ENCODE measurements around the gene TMEM184A.
"Not testable (repeated sequence)": the region's sequence is repeated elsewhere in the genome, so short reads cannot be mapped to it uniquely, and the experiment has no call there.

The TMEM184A gene

GRCh38 chr7:1529383-1530116 is 26.5 kb downstream of the TMEM184A start:
- in situ Hi-C loops (cut with MboI; ENCODE audit: low sequenced_read_pairs), result no loop called here

GRCh38 chr7:1526271-1526754 is 29.7 kb downstream of the TMEM184A start:
- in situ Hi-C loops (cut with MboI; ENCODE audit: low sequenced_read_pairs), result no loop called here

DNA sequence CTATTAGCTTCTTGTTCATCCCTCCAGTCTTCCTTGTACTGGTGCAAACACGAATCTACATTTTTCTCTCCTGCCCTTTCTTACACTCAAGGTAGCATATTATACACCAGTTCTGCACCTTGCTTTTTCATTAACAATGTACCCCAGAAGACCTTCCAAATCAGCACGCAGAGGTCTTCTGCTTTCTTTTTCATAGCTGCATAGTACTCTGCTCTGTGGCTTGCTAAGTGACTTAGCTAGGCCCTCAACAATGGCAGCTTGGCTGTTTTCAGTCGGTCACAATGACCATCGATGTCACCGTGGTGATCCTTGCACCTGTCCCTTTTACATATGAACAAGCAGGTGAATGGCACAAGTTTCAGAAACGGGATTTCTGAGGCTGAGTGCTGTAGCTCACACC is 30.6 kb downstream of the TMEM184A start:
- in situ Hi-C loops (cut with MboI; ENCODE audit: low sequenced_read_pairs), result no loop called here

GRCh38 chr7:1523844-1524243 is 32.2 kb downstream of the TMEM184A start:
- in situ Hi-C loops (cut with MboI; ENCODE audit: low sequenced_read_pairs), result no loop called here

DNA sequence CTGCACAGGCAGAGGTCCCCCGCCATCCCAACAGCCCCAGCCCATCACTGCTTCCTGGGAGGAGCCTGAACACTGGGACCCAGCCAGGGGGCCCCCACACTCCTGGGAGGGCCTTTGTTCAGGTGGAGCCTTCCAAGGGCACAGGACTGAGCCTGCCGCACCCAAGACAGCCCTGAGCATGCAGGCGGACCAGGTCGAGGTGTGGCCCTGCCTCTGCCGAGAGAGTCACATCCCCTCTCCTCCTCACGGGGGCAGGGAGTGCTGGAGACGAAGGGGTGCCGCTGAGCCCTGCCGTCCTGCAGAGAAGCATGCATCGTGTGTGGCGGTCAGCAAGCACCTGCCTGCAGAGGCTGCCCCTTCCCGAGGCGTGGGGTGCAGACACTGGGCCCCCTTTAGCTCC is 32.8 kb downstream of the TMEM184A start:
- in situ Hi-C loops (cut with MboI; ENCODE audit: low sequenced_read_pairs), result no loop called here

GRCh38 chr7:1521456-1521855 is 34.5 kb downstream of the TMEM184A start:
- in situ Hi-C loops (cut with MboI; ENCODE audit: low sequenced_read_pairs), result no loop called here

DNA sequence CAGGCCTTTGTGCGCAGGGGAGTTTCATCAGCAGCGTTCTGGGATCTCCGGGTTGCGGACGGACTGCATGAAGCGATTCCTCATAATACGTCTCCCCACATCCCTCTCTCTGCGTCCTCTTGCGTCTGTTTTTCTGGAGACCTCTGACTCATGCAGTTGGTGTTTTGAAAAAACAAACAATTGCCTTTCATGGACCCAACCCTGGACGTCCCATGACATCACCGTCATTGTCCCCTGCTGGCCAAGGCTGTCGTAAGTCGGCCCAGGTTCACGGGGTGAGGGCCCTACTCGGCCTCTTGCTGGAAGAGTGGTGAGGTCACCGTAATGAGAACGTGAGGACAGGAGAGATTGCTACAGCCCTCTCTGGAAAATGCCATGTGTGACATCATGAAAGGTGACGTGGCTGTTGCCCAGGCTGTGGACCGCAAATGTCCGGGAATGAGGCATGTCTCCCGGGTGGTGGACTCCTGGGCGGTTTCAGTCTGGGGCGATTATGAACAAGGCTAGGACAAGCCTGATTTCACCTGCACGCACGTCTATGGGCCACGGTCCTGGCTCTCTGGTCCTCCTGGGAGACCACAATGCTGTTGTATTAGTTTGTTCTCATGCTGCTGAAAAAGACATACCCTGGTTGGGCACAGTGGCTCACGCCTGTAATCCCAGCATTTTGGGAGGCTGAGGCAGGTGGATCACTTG is 35.3 kb downstream of the TMEM184A start:
- in situ Hi-C loops (cut with MboI; ENCODE audit: low sequenced_read_pairs), result no loop called here

- in situ Hi-C loops (cut with MboI; ENCODE audit: low sequenced_read_pairs), result not testable (repeated sequence)
These were observed 36.6 kb downstream of the TMEM184A start for GRCh38 chr7:1519322-1519922.

- in situ Hi-C loops (cut with MboI; ENCODE audit: low sequenced_read_pairs), result no loop called here
These were observed 39.3 kb downstream of the TMEM184A start for GRCh38 chr7:1516586-1517251.

DNA sequence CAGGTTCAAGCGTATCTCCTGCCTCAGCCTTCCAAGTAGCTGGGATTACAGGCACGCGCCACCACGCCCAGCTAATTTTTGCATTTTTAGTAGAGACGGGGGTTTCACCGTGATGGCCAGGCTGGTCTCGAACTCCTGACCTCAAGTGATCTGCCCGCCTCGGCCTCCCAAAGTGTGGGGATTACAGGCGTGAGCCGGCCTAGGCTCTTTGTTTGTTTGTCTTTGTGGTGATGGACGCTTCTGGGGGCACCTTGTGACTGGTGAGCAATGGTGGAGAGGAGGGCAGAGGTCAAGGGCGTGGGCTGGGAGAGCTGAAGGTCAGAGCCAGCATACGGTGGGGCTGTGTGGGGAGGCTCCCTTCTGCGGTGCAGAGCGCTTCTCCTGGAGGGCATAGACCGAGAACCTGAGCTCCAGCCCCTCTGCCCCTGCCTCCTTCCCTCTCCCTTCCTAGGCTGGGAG is 40.5 kb downstream of the TMEM184A start:
- in situ Hi-C loops (cut with MboI; ENCODE audit: low sequenced_read_pairs), result not testable (repeated sequence)

DNA sequence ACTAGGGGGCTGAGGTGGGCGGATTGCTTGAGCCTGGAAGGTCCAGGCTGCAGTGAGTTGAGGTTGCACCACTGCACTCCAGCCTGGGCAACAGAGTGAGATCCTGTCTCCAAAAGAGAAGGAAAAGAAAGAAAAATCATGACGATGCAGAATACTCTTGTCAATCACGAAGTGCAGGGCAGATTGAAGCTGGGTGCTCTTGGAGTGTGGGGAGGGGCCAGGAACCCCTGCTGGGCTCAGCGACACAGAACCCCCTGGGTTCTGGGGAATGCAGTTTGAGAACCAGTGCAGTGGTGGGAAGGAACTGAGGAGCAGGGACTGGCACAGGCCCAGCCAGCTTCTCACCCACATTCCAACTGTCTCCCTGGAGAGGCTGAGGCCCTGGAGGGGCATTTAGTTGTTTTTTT is 41.0 kb downstream of the TMEM184A start:
- in situ Hi-C loops (cut with MboI; ENCODE audit: low sequenced_read_pairs), result no loop called here

- in situ Hi-C loops (cut with MboI; ENCODE audit: low sequenced_read_pairs), result no loop called here
These were observed 41.6 kb downstream of the TMEM184A start for GRCh38 chr7:1514407-1514806.

DNA sequence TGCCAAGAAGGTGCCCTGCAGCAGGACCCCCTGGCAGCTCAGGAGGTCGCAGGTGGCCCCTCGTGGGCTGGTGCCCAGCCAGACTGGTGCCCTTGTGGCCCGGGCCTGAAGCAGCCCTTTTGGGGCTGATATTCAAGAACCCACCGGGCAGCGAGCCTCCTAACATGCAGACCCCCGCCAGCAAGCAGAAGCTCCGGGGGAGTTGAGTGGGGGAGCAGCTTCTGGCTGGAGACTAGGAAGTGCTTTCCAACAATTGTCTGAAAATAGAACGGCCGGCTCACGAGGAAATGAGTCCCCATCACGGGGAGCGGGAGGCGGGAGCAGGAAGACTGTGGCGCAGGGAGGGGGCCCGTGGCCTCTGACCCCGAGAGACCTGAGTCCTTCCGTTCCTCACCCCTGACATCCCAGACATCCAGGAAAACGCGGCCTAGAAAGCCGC is 42.3 kb downstream of the TMEM184A start:
- in situ Hi-C loops (cut with MboI; ENCODE audit: low sequenced_read_pairs), result no loop called here

DNA sequence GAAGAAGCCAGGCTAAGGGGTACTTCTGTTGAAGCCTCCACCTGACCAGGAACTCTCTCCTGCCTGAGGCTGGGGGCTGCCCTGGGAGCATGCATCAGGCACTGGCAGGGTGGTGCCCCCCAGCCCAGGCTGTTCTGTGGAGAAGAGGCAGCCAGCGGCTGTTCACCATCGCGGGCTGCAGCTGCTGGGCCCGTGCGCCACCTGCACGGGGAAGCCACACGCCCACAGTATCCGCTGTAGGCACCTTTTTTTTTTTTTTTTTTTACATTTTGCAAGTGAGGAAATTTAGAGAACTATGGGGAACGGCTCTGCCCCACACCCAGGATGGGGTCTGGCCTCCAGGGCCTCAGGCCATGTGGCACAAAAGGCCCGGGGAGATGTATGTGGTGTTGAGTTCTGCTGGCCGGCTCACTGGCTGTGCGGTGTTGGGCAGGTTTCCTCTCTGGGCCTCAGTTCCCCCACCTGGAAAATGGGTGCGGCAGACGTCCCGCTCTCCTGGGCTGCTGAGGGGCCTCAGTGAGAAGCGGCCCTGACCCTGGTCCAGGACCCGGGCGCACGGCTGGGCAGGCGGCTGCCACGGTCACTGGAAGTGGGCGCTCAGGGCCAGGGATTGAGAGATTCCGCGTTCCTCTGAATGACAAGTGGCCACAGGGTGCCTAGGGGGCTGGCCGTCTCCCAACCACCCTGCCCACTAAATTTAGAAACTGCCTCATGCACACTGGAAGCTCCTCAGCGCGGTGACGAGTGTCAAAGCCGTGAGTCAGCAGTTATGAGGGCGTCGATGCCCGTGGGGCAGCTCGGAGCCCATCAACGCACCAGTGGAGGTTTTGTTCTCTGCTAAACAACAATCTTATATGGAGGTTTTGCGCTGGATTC is 43.0 kb downstream of the TMEM184A start:
- in situ Hi-C loops (cut with MboI; ENCODE audit: low sequenced_read_pairs), result no loop called here

DNA sequence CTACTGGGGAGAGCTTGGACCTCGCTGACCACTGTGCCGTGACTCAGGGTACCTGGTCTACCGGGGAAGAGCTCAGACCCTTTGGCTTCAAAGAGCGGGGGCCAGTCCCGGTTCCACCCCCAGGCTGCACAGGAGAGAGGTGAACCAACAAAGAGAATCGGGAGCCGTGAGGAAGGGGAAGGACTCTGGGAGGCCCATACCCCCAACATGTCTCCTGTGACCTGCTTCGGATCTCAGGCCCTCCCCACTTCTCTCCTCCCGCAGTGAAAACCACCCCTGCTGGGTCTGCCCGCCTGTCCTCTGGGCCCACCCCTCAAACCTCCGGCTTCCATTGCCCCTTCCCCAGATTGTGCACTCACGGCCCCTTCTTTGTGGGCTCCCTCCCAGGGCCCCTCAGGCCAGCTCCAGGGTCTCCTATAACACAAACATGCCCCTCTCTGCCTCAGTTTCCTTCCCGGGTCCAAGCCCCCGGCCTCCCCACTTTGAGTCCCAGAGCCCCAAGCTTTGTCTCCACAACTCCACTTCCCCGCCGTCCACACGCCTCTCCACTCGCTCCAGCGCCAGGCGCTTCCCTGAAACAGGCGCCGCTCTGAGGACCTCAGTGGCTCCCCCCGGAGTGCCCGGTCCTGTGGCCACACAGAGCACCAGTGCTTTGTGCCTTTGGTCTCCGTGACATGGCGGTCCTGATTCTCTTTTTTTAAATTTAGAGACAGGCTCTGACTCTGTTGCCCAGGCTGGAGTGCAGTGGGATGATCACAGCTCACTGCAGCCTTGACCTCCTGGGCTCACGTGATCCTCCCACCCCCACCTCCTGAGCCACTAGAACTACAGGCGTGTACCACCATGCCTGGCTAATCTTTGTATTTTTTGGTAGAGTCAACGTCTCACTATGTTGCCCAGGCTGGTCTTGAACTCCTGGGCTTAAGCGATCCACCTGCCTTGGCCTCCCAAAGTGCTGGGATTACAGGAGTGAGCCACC is 44.3 kb downstream of the TMEM184A start:
- in situ Hi-C loops (cut with MboI; ENCODE audit: low sequenced_read_pairs), result no loop called here

DNA sequence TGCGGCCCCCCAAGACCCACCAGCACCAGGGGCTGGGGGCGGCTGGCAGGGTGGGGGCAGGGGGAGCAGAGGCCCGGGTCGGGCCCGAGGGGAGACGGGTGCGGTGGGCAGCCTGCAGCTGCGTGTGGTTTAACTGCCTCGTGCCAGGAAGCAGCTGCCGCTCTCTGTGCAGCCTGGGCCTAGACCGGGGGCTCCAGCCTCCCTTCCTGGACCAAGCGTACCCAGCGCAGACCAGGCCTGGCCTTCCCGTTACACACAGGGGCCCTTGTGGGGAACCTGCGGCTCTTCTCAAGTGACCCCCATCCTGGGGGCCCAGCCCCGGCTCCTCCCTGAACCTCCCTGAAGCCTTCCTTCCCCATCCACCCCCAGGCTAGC is 45.2 kb downstream of the TMEM184A start:
- in situ Hi-C loops (cut with MboI; ENCODE audit: low sequenced_read_pairs), result no loop called here

DNA sequence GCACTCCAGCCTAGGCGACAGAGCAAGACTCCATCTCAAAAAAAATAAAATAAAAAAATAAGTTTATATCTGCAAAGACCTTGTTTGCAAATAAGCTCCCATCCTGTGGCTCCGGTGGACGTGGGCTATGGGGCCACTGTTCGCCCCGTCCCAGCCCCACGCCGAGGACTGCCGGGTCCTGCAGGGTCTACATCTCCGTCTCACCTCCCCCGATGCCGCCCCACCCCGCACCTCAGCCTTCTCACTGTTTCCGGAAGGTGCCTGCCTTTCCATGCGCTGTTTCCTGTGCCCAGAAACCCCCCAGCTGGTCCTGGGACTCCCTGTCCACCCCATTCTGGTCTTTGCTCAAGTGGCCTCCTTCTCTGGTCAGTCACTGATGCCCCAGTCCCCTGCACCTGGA is 46.8 kb downstream of the TMEM184A start:
- in situ Hi-C loops (cut with MboI; ENCODE audit: low sequenced_read_pairs), result no loop called here

GRCh38 chr7:1508277-1508758 is 47.7 kb downstream of the TMEM184A start:
- in situ Hi-C loops (cut with MboI; ENCODE audit: low sequenced_read_pairs), result no loop called here
